Peyer's patch (tissue), 4 donors: Measurements from ENCODE around the gene JHY.

Experiments used
- POLR2A ChIP-seq, 2 donors: fragments of 450-650 bp; IDR thresholded peaks; one replicate each; pipeline ENCODE4 v1.5.1; 2017; ENCODE audit warnings: antibody characterized with exemption in 2 of 2, mild to moderate bottlenecking in 2 of 2, moderate library complexity in 2 of 2
- TF ChIP-seq, protein P1 (sequence below), 6 experiments: fragments of 450-650 bp in 4 of 6; fragments of 200-600 bp in 2 of 6; sonication (generic) in 1 of 6; IDR thresholded peaks; one replicate each; pipeline ENCODE4 v1.5.1; 2017 to 2019; ENCODE audit warnings: antibody characterized with exemption in 6 of 6, mild to moderate bottlenecking in 3 of 6, moderate library complexity in 1 of 6

DNA sequence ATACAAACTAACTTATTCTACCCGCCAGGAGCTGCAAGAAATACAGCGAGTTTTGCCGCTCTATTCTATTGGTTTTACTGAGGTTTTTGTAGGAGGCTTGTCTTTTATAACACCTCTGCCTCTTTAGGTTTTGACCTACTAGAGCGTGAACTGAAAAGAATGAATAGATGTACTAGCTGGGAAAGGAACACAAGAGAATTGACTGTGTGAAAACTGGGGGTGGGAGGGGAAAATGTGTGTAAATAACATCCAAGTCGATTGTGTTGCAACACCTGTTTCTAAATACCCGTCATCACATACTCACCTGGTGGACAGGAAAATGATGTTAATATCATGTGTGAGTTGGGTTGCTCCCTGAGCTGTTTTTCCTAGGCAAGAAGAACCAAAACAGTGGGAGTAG lies 12.9 kb upstream of the JHY start:
- TF ChIP-seq, protein P1, sequence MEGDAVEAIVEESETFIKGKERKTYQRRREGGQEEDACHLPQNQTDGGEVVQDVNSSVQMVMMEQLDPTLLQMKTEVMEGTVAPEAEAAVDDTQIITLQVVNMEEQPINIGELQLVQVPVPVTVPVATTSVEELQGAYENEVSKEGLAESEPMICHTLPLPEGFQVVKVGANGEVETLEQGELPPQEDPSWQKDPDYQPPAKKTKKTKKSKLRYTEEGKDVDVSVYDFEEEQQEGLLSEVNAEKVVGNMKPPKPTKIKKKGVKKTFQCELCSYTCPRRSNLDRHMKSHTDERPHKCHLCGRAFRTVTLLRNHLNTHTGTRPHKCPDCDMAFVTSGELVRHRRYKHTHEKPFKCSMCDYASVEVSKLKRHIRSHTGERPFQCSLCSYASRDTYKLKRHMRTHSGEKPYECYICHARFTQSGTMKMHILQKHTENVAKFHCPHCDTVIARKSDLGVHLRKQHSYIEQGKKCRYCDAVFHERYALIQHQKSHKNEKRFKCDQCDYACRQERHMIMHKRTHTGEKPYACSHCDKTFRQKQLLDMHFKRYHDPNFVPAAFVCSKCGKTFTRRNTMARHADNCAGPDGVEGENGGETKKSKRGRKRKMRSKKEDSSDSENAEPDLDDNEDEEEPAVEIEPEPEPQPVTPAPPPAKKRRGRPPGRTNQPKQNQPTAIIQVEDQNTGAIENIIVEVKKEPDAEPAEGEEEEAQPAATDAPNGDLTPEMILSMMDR (IDR thresholded peaks at IDR 0.05), result no peak
- TF ChIP-seq POLR2A (IDR thresholded peaks at IDR 0.05), result no peak
